ENCODE data around the gene CYP4F3.

The CYP4F3 gene

DNA sequence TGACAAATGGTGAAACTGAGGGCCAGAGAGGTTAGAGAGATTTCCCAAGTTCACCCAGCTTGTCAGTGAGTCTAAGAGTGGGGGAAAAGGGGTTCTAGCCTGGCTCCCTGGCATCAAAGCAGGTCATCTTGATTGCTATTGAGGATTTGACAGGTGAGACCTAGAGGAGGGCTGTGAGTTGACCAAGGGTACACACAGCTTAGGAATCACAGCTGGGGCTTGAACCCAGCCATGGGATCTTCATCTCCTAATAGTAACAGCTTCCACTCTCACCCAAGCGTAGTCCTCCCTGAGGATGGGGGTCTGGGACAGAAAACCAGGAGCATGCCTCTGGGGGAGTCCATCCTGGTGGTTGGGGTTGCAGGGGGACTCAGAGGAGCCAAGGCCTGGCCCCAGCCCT, 18.9 kb upstream of the CYP4F3 start:
- in situ Hi-C loops (cut with MboI; ENCODE audit: low pct_unique_long_range_greater_than_20kb, low sequenced_read_pairs, unreplicated experiment): loop anchor here (10.0 kb wide), 1 partner anchor 563 kb away; the partner anchor contains the start of gene FAM32A
- TF ChIP-seq, protein P1, sequence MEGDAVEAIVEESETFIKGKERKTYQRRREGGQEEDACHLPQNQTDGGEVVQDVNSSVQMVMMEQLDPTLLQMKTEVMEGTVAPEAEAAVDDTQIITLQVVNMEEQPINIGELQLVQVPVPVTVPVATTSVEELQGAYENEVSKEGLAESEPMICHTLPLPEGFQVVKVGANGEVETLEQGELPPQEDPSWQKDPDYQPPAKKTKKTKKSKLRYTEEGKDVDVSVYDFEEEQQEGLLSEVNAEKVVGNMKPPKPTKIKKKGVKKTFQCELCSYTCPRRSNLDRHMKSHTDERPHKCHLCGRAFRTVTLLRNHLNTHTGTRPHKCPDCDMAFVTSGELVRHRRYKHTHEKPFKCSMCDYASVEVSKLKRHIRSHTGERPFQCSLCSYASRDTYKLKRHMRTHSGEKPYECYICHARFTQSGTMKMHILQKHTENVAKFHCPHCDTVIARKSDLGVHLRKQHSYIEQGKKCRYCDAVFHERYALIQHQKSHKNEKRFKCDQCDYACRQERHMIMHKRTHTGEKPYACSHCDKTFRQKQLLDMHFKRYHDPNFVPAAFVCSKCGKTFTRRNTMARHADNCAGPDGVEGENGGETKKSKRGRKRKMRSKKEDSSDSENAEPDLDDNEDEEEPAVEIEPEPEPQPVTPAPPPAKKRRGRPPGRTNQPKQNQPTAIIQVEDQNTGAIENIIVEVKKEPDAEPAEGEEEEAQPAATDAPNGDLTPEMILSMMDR (IDR thresholded peaks at IDR 0.05; ENCODE audit: extremely low read depth, insufficient read depth, missing control alignments): no peak
- no peak for DNase-seq (ENCODE audit: low spot score)

DNA sequence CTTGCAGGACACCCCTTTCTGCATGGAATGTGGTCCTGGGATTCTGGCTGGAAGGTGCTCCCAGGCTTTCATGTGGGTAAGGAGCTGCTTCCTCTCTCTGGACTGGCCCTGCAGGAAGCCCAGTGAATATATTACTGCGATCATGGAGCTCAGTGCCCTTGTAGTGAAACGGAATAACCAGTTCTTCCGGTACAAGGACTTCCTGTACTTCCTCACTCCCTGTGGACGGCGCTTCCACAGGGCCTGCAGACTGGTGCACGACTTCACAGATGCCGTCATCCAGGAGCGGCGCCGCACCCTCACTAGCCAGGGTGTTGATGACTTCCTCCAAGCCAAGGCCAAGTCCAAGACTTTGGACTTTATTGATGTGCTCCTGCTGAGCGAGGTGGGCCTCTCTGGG, 17.7 kb upstream of the CYP4F3 start:
- no peak for DNase-seq (ENCODE audit: low spot score)
- in situ Hi-C loops (cut with MboI; ENCODE audit: low pct_unique_long_range_greater_than_20kb, low sequenced_read_pairs, unreplicated experiment): loop anchor here (10.0 kb wide), 1 partner anchor 562 kb away; the partner anchor contains the start of gene FAM32A

DNA sequence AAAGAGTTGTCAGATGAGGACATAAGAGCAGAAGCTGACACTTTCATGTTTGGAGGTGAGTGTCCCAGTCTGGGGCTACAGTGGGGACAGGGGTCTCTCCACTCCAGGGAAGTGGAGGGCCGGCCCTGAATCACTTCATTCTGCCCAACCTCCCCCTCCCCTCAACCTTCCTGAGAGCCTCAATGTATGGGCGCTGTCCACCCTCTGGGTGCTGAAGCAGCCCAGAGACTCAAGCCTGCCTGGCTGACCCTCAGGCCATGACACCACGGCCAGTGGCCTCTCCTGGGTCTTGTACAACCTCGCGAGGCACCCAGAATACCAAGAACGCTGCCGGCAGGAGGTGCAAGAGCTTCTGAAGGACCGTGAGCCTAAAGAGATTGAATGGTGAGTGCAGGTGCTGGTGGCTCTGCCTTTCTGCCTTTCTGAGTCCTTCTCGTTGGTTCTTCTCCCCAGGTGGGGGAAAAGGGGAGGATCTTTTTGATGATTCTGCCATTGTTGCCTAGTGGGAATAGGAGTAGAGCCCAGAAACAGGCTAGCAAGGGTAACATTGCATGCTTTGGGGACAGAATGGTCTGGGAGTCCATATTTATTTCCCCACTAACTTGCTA, 16.9 kb upstream of the CYP4F3 start:
- DNase-seq (ENCODE audit: low spot score): no peak
- TF ChIP-seq, protein P1 (IDR thresholded peaks at IDR 0.05; ENCODE audit: extremely low read depth, insufficient read depth, missing control alignments): no peak
- in situ Hi-C loops (cut with MboI; ENCODE audit: low pct_unique_long_range_greater_than_20kb, low sequenced_read_pairs, unreplicated experiment): loop anchor here (10.0 kb wide), 1 partner anchor 561 kb away; the partner anchor contains the start of gene FAM32A

More for the DNA sequence above, 17.7 kb upstream of the CYP4F3 start:
- TF ChIP-seq, protein P1 (IDR thresholded peaks at IDR 0.05; ENCODE audit: extremely low read depth, insufficient read depth, missing control alignments): no peak

DNA sequence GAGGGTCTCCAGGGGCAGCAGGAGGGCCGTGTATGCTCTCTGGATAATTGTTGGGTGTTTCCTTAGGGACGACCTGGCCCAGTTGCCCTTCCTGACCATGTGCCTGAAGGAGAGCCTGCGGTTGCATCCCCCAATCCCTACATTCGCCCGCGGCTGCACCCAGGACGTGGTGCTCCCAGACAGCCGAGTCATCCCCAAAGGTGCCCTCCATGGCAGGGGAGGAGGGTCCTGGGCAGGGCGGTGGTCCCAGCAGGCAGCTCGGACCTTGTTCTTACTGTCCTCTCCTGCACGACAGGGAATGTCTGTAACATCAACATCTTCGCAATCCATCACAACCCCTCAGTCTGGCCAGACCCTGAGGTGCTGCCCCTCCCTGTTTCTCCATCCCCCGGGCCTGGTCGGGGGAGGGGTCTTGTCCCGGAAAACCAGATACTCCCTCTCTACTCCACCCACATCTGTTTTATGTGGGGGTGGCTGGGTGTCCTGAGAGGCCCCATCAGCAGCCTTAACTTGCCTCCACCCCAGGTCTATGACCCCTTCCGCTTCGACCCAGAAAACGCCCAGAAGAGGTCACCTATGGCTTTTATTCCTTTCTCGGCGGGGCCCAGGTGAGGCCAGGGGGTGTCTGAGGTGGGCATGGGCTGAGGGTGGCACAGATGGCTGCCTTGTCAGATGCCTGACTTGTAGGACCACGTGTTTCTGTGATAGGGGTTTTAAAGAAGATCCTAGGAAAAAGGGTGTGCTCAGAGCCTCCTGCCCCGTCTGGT, 12.3 kb upstream of the CYP4F3 start:
- no peak for DNase-seq (ENCODE audit: low spot score)
- in situ Hi-C loops (cut with MboI; ENCODE audit: low pct_unique_long_range_greater_than_20kb, low sequenced_read_pairs, unreplicated experiment): loop anchor here (10.0 to 25.0 kb wide), 2 partner anchors 556 to 759 kb away; partner anchors contain the start of gene FAM32A
- TF ChIP-seq, protein P1 (IDR thresholded peaks at IDR 0.05; ENCODE audit: extremely low read depth, insufficient read depth, missing control alignments): no peak

DNA sequence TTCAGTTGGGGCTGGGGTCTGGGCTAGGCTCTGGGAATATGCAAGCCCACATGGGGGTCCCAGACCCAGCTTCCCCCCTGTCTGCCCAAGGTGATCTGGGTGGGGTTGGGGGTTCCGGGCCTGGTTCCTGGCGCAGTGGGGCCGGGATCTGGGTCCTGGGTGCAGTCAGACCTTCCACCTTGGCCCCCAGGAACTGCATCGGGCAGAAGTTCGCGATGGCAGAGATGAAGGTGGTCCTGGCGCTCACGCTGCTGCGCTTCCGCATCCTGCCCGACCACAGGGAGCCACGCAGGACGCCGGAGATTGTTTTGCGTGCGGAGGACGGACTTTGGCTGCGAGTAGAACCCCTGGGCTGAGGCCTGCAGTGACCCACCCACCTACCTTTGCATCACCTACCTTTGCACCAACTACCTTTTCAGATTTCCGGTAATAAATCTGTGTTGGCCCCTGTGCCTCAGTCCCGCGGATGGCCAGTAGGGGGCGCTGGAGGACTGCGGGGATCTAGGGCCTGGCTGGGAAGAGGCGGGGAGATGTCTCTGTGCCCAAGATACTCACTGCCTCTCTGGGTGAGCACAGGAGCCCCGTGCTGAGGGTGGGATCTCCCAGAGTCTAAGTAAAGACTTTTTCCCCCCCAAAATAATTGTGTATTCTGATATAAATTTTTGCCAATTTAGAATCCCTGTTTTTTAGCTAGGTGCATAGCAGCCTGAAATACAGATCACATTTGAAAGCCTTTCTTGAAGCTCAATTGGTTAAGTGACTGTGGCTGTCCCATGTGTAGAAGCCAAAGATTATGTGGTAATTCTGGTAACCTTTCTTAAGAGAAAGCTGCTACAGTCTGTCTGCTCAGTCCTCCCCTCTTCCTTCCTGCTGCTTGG, 11.5 kb upstream of the CYP4F3 start:
- in situ Hi-C loops (cut with MboI; ENCODE audit: low pct_unique_long_range_greater_than_20kb, low sequenced_read_pairs, unreplicated experiment): loop anchor here (10.0 to 25.0 kb wide), 2 partner anchors 556 to 758 kb away; partner anchors contain the start of gene FAM32A
- peak; percentile 84 for DNase-seq (ENCODE audit: low spot score)
- TF ChIP-seq, protein P1 (IDR thresholded peaks at IDR 0.05; ENCODE audit: extremely low read depth, insufficient read depth, missing control alignments): peak; percentile 93

DNA sequence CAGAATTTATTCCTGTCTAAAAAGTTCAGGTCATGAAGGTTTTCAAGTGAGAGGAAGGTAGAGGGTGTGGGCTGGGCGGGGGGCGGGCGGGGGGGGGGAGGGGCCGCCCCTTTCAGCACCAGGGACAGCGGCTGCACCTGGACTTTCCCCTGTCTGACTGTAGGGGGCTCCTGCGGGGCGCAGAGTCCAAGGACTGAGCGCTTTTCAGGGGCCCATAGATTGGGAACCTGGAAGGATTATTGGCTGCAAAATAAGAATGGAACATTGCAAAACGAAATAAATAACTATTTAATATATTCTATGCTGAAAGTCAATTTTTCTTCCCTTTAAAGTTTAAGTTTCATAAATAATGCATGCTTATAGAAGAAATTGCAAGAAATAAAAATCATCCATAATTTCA, 8.9 kb upstream of the CYP4F3 start:
- DNase-seq (ENCODE audit: low spot score): peak; percentile 36
- TF ChIP-seq, protein P1 (IDR thresholded peaks at IDR 0.05; ENCODE audit: extremely low read depth, insufficient read depth, missing control alignments): peak; percentile 41
- in situ Hi-C loops (cut with MboI; ENCODE audit: low pct_unique_long_range_greater_than_20kb, low sequenced_read_pairs, unreplicated experiment): loop anchor here (25.0 kb wide), 1 partner anchor 755 kb away; no protein-coding TSS in a partner anchor

Data from GM13977 (cell line).